Measurements from ENCODE around the gene CFAP57. TPM values are rescaled to one million over a fixed set of nuclear protein-coding genes. Genes with fewer than 3 reads are reported as not detected.

Gene CFAP57
- total RNA-seq, 4 donors from 2014 or later, result not detected

GRCh38 chr1:43279161-43279560 is 107.0 kb downstream of the CFAP57 start:
- Histone ChIP-seq H3K27ac (no peak overlapping the region), H3K4me3 (no peak overlapping the region), H3K9me3 (no peaks in the 10 kb centered on the region), H3K4me1 (peaks cover 0 to 11% (median 3%) of the 10 kb centered on the region in 4 donors), H3K27me3 (no peaks in the 10 kb centered on the region), H3K36me3 (no peaks in the 10 kb centered on the region)
- in situ Hi-C loops (cut with MboI; ENCODE audit: low pct_ligation_motif_present in 1 of 4, low pct_unique_long_range_greater_than_20kb in 1 of 4, low sequenced_read_pairs in 3 of 4) (no loop called here), intact Hi-C loops (cut with DNase I; ENCODE audit: low total_unique reads) (no loop called here)
- no peak for DNase-seq
- TF ChIP-seq CTCF (IDR thresholded peaks at IDR 0.05) (no peak), EP300 (IDR thresholded peaks at IDR 0.05; ENCODE audit: low read depth) (no peak), POLR2AphosphoS5 (IDR thresholded peaks at IDR 0.05) (no peak), POLR2A (IDR thresholded peaks at IDR 0.05) (no peak)
- 90% methylated on average over 5 of the region's 5 CpGs; no CpG with 5 or more reads in 1 of the 2 donors for WGBS, 2 donors (ENCODE audit: low coverage in 1 of 2)

- H3K9me3 ChIP-seq, result no peaks in the 10 kb centered on the region
- WGBS, 2 donors (ENCODE audit: low coverage in 1 of 2), result 95% methylated on average over 5 of the region's 6 CpGs; no CpG with 5 or more reads in 1 of the 2 donors
- no peaks in the 10 kb centered on the region for H3K36me3 ChIP-seq
- TF ChIP-seq CTCF (IDR thresholded peaks at IDR 0.05) (no peak), POLR2AphosphoS5 (IDR thresholded peaks at IDR 0.05) (no peak), EP300 (IDR thresholded peaks at IDR 0.05; ENCODE audit: low read depth) (no peak)
- no peak overlapping the region for H3K4me3 ChIP-seq
- no peak overlapping the region for H3K27ac ChIP-seq
- intact Hi-C loops (cut with DNase I; ENCODE audit: low total_unique reads), result no loop called here
- H3K27me3 ChIP-seq, result no peaks in the 10 kb centered on the region
- DNase-seq, result no peak
- in situ Hi-C loops (cut with MboI; ENCODE audit: low pct_ligation_motif_present in 1 of 4, low pct_unique_long_range_greater_than_20kb in 1 of 4, low sequenced_read_pairs in 3 of 4), result no loop called here
- H3K4me1 ChIP-seq, result peaks cover 0 to 6% (median under 1%) of the 10 kb centered on the region in 4 donors
Observed at GRCh38 chr1:43279666-43280065, 107.5 kb downstream of the CFAP57 start.

GRCh38 chr1:43280692-43281091 is 108.6 kb downstream of the CFAP57 start:
- H3K9me3 ChIP-seq, result no peaks in the 10 kb centered on the region
- no peak overlapping the region for H3K27ac ChIP-seq
- no peak overlapping the region for H3K4me3 ChIP-seq
- DNase-seq, result no peak
- whole genome bisulfite sequencing, 2 donors (ENCODE audit: low coverage in 1 of 2), result 56% methylated on average over 2 of the region's 2 CpGs; no CpG with 5 or more reads in 1 of the 2 donors
- H3K4me1 ChIP-seq, result peaks cover 0 to 4% (median 0%) of the 10 kb centered on the region in 4 donors
- in situ Hi-C loops (cut with MboI; ENCODE audit: low pct_ligation_motif_present in 1 of 4, low pct_unique_long_range_greater_than_20kb in 1 of 4, low sequenced_read_pairs in 3 of 4), result no loop called here
- H3K36me3 ChIP-seq, result no peaks in the 10 kb centered on the region
- TF ChIP-seq POLR2AphosphoS5 (IDR thresholded peaks at IDR 0.05) (no peak), EP300 (IDR thresholded peaks at IDR 0.05; ENCODE audit: low read depth) (no peak), POLR2A (IDR thresholded peaks at IDR 0.05) (no peak), CTCF (IDR thresholded peaks at IDR 0.05) (no peak)
- H3K27me3 ChIP-seq, result no peaks in the 10 kb centered on the region
- intact Hi-C loops (cut with DNase I; ENCODE audit: low total_unique reads), result no loop called here

- no peaks in the 10 kb centered on the region for H3K36me3 ChIP-seq
- intact Hi-C loops (cut with DNase I; ENCODE audit: low total_unique reads), result no loop called here
- no peak for DNase-seq
- peaks cover 0 to 13% (median 7%) of the 10 kb centered on the region in 4 donors for H3K4me1 ChIP-seq
- no peaks in the 10 kb centered on the region for H3K9me3 ChIP-seq
- H3K4me3 ChIP-seq, result no peak overlapping the region
- WGBS, 2 donors (ENCODE audit: low coverage in 1 of 2), result 73 to 83% methylated on average over 1 to 15 of the region's 15 CpGs
- no peak overlapping the region for H3K27ac ChIP-seq
- H3K27me3 ChIP-seq, result no peaks in the 10 kb centered on the region
- in situ Hi-C loops (cut with MboI; ENCODE audit: low pct_ligation_motif_present in 1 of 4, low pct_unique_long_range_greater_than_20kb in 1 of 4, low sequenced_read_pairs in 3 of 4), result no loop called here
- TF ChIP-seq POLR2A (IDR thresholded peaks at IDR 0.05) (no peak), EP300 (IDR thresholded peaks at IDR 0.05; ENCODE audit: low read depth) (no peak), CTCF (IDR thresholded peaks at IDR 0.05) (no peak), POLR2AphosphoS5 (IDR thresholded peaks at IDR 0.05) (no peak)
Observed at GRCh38 chr1:43282220-43283195, 110.4 kb downstream of the CFAP57 start.

Data from transverse colon (tissue), 4 donors.